Measurements from ENCODE around the gene ERC1.

DNA sequence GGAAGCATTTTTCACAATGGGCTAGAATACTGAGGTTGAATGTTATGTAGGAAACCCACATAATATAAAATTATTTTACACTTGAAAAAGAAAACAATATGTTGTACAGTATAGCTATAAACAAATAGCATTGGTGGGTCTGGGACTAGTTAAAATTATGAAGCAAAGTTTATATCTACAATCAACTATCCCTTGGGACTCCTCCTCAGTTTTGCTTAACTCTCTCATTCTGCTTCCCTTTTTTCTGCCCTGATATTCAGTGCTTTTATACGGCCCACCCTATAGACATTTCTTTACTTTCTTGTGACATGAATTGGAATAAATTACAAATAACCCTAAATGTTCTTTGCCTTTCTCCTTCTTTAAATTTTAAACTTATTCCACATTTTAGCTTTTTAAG, 302.9 kb downstream of the ERC1 start:
- TF ChIP-seq, protein P1, sequence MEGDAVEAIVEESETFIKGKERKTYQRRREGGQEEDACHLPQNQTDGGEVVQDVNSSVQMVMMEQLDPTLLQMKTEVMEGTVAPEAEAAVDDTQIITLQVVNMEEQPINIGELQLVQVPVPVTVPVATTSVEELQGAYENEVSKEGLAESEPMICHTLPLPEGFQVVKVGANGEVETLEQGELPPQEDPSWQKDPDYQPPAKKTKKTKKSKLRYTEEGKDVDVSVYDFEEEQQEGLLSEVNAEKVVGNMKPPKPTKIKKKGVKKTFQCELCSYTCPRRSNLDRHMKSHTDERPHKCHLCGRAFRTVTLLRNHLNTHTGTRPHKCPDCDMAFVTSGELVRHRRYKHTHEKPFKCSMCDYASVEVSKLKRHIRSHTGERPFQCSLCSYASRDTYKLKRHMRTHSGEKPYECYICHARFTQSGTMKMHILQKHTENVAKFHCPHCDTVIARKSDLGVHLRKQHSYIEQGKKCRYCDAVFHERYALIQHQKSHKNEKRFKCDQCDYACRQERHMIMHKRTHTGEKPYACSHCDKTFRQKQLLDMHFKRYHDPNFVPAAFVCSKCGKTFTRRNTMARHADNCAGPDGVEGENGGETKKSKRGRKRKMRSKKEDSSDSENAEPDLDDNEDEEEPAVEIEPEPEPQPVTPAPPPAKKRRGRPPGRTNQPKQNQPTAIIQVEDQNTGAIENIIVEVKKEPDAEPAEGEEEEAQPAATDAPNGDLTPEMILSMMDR (IDR thresholded peaks at IDR 0.05; ENCODE audit: low read depth, low read length, poor library complexity, severe bottlenecking) = no peak
- TF ChIP-seq EZH2phosphoT487 (IDR thresholded peaks at IDR 0.05; ENCODE audit: borderline replicate concordance, low read length) = no peak

All from DOHH2 (cell line).